Measurements from ENCODE around the gene RGL4. TPM values are rescaled to one million over a fixed set of nuclear protein-coding genes. Genes with fewer than 3 reads are reported as not detected.

Gene RGL4
- total and polyA plus RNA-seq, 2 of the 13 experiments (the other 11 are each of a cell fraction or from before 2014, with no cell fraction given) = not detected

DNA sequence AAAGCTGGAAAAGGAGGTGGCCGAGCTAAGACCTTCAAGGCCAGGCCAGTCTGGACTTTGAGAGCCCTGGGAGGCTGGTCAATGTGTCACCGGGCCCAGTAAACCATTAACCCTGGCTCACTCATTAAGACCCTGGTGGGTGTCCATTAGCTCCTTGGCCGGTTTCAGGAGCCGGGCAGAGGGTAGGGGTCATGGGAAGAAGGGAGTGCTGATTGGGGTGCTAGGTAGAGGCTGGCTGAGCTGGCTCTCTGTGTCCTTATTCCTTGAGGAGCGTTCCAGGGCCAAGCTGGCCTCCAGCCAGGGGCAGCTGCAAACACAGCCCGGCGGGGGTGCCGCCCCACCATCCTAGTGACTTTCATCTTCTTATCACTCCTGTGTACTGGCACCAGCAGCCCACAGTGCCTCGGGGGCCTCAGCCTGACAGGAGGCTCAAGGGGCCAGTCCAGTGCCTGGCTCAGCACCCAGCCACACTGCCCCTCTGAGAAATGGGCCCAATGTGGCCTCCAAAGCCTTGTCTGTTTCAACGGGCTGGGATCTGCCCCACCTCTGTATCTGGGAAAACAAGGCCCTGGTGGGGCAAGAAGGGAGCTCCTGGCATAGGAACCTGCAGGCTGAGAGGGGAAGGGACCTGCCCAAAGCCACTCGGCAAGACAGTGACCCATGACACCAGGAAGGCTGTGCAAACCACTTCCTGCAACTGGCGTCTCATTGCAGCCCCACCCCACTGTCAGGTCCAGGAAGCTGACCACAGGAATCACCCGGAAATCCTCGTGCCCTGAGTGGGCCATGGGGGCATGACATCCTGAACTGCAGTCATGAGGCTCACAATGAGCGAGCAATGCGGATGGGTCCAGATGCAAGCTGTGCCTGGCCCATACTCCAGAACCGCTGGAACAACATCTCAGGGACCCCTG lies 15.1 kb upstream of the RGL4 start (continued):
- TF ChIP-seq, protein P1, sequence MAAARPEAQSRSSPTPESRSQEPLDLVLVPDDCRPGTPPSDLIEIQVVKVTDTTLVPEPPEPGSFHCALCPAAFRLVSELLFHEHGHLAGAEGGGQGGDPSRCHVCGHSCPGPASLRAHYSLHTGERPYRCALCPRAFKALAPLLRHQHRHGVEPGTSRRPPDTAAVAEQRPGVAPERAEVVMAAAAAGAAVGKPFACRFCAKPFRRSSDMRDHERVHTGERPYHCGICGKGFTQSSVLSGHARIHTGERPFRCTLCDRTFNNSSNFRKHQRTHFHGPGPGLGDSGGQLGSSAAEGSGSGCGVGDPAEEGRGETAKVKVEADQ (CRISPR knock-in tag; IDR thresholded peaks at IDR 0.05; ENCODE audit: borderline replicate concordance) = no peak
- TF ChIP-seq ZNF660 (CRISPR knock-in tag; IDR thresholded peaks at IDR 0.05; ENCODE audit: borderline replicate concordance, low read depth) = no peak
- TF ChIP-seq ZNF737 (CRISPR knock-in tag; IDR thresholded peaks at IDR 0.05; ENCODE audit: borderline replicate concordance) = no peak
- no peak for TF ChIP-seq ZNF232 (CRISPR knock-in tag; IDR thresholded peaks at IDR 0.05; ENCODE audit: borderline replicate concordance)
- no peak for TF ChIP-seq SIX1 (CRISPR knock-in tag; IDR thresholded peaks at IDR 0.05; ENCODE audit: borderline replicate concordance)
- no peak for TF ChIP-seq MBD4 (IDR thresholded peaks at IDR 0.05; ENCODE audit: borderline replicate concordance, low read length)
- no peak for TF ChIP-seq RXRB (CRISPR knock-in tag; IDR thresholded peaks at IDR 0.05; ENCODE audit: borderline replicate concordance)
- no peak for TF ChIP-seq ZFP1 (CRISPR knock-in tag; IDR thresholded peaks at IDR 0.05)
- no peak for TF ChIP-seq ZNF281 (CRISPR knock-in tag; IDR thresholded peaks at IDR 0.05; ENCODE audit: borderline replicate concordance)
- no peak for TF ChIP-seq ZNF430 (CRISPR knock-in tag; IDR thresholded peaks at IDR 0.05)
- TF ChIP-seq, protein P2, sequence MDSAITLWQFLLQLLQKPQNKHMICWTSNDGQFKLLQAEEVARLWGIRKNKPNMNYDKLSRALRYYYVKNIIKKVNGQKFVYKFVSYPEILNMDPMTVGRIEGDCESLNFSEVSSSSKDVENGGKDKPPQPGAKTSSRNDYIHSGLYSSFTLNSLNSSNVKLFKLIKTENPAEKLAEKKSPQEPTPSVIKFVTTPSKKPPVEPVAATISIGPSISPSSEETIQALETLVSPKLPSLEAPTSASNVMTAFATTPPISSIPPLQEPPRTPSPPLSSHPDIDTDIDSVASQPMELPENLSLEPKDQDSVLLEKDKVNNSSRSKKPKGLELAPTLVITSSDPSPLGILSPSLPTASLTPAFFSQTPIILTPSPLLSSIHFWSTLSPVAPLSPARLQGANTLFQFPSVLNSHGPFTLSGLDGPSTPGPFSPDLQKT (CRISPR knock-in tag; IDR thresholded peaks at IDR 0.05; ENCODE audit: borderline replicate concordance) = no peak
- no peak; the same call in 1 of the 2 replicates for TF ChIP-seq TFDP1 (CRISPR knock-in tag; IDR thresholded peaks at IDR 0.05; ENCODE audit: borderline replicate concordance)
- TF ChIP-seq ZBTB37 (CRISPR knock-in tag; IDR thresholded peaks at IDR 0.05) = no peak
- TF ChIP-seq SRSF1 (optimal IDR thresholded peaks at IDR 0.05; ENCODE audit: low read depth, low read length) = no peak
- TF ChIP-seq MXD4 (CRISPR knock-in tag; IDR thresholded peaks at IDR 0.05) = 0 out of 2 replicates have a peak, but pooled peaks have one; percentile 60
- 0 out of 2 replicates have a peak, but pooled peaks have one; percentile 19 for TF ChIP-seq ATF1 (CRISPR knock-in tag; IDR thresholded peaks at IDR 0.05)
- TF ChIP-seq PHF20 (CRISPR knock-in tag; IDR thresholded peaks at IDR 0.05) = peak; percentile 48; the same call in 1 of the 2 replicates
